NCI-H1436 (cell line): ENCODE data around the gene TECPR1.
"Not testable (repeated sequence)": the region's sequence is repeated elsewhere in the genome, so short reads cannot be mapped to it uniquely, and the experiment has no call there.

Experiments
- DNase-seq: peaks from one replicate; lab custom pipeline; 2025; lab: John Stamatoyannopoulos, UW

Gene TECPR1

GRCh38 chr7:98227939-98228338 is 24.1 kb downstream of the TECPR1 start:
- DNase-seq, result no peak

GRCh38 chr7:98225913-98226614 is 26.0 kb downstream of the TECPR1 start:
- DNase-seq, result no peak

GRCh38 chr7:98224701-98225181 is 27.3 kb downstream of the TECPR1 start:
- DNase-seq, result no peak

- no peak for DNase-seq
These were observed 27.9 kb downstream of the TECPR1 start for GRCh38 chr7:98223898-98224700.

- no peak for DNase-seq
These were observed 28.6 kb downstream of the TECPR1 start for GRCh38 chr7:98223351-98223897.

- DNase-seq, result no peak
These were observed 29.4 kb downstream of the TECPR1 start for GRCh38 chr7:98222533-98223195.

GRCh38 chr7:98221611-98222532 is 30.2 kb downstream of the TECPR1 start:
- DNase-seq, result no peak

GRCh38 chr7:98219382-98219781 is 32.6 kb downstream of the TECPR1 start:
- not testable (repeated sequence) for DNase-seq

- peak; percentile 35 for DNase-seq
These were observed 34.1 kb downstream of the TECPR1 start for GRCh38 chr7:98217623-98218582.

- no peak for DNase-seq
These were observed 35.0 kb downstream of the TECPR1 start for GRCh38 chr7:98216941-98217622.

GRCh38 chr7:98215561-98216495 is 36.2 kb downstream of the TECPR1 start:
- DNase-seq, result no peak

- DNase-seq, result no peak
These were observed 37.2 kb downstream of the TECPR1 start for GRCh38 chr7:98214811-98215321.

GRCh38 chr7:98213888-98214810 is 37.9 kb downstream of the TECPR1 start:
- no peak for DNase-seq

GRCh38 chr7:98213296-98213887 is 38.6 kb downstream of the TECPR1 start:
- no peak for DNase-seq

- no peak for DNase-seq
These were observed 39.4 kb downstream of the TECPR1 start for GRCh38 chr7:98212532-98213041.
